ENCODE results near the gene RTEL1.

- TF ChIP-seq, protein P1, sequence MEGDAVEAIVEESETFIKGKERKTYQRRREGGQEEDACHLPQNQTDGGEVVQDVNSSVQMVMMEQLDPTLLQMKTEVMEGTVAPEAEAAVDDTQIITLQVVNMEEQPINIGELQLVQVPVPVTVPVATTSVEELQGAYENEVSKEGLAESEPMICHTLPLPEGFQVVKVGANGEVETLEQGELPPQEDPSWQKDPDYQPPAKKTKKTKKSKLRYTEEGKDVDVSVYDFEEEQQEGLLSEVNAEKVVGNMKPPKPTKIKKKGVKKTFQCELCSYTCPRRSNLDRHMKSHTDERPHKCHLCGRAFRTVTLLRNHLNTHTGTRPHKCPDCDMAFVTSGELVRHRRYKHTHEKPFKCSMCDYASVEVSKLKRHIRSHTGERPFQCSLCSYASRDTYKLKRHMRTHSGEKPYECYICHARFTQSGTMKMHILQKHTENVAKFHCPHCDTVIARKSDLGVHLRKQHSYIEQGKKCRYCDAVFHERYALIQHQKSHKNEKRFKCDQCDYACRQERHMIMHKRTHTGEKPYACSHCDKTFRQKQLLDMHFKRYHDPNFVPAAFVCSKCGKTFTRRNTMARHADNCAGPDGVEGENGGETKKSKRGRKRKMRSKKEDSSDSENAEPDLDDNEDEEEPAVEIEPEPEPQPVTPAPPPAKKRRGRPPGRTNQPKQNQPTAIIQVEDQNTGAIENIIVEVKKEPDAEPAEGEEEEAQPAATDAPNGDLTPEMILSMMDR (IDR thresholded peaks at IDR 0.05 in 8 of 11, conservative IDR thresholded peaks at IDR 0.05 in 3 of 11): no peak
- TF ChIP-seq POLR2AphosphoS5 (IDR thresholded peaks at IDR 0.05): no peak
- no peak for TF ChIP-seq POLR2A (IDR thresholded peaks at IDR 0.05)
Measured at GRCh38 chr20:63620991-63621390, 37.1 kb upstream of the RTEL1 start.
